GM21717 (cell line): Measurements from ENCODE around the gene NME7.
A peak's percentile ranks its signal among the peaks of the same experiment; 100 is the strongest.
"Not testable (repeated sequence)": the region's sequence is repeated elsewhere in the genome, so short reads cannot be mapped to it uniquely, and the experiment has no call there.

ENCODE experiments used
- ATAC-seq: cut with Tn5 transposase; IDR thresholded peaks from one replicate; pipeline ENCODE4 v1.9.1; 2021; ENCODE audit warnings: mild to moderate bottlenecking, moderate library complexity; ENCODE audit not compliant: unreplicated experiment

NME7 gene

DNA sequence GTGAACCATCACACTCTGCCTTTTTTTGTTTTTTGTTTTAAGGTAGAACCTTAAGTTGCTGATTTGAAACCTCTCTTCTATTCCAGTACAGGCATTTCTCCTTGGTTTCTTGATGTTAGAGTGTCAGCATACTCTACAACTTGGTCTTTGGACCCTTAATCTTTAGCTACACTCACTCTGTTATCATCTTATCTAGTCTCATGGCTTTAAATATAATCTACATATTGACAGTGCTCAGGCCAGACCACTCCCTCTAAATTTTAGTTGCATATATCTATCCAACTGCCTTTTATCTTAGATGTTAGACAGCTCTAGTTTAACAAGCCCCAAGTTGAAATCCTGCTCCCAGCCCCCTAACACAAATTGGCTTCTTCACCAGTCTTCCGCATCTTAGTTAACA, 22.1 kb downstream of the NME7 start:
- no peak for ATAC-seq

GRCh38 chr1:169342096-169342495, 25.5 kb downstream of the NME7 start:
- ATAC-seq = not testable (repeated sequence)

DNA sequence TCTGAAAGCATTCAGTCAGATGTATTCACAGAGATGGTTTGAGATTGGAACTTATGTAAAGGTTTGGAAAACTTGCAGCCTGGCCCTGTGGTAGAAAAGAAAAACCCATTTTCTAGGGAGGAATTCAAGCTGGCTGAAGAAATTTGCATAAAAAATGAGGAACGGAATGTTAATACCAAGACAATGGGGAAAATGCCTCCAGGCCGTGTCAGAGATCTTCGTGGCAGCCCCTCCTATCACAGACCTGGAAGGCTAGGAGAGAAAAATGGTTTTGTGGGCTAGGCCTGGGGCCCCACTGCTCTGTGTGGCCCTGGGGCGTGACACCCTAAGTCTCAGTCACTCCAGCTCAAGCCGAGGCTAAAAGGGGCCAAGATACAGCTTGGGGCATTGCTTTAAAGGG, 26.7 kb downstream of the NME7 start:
- no peak for ATAC-seq

DNA sequence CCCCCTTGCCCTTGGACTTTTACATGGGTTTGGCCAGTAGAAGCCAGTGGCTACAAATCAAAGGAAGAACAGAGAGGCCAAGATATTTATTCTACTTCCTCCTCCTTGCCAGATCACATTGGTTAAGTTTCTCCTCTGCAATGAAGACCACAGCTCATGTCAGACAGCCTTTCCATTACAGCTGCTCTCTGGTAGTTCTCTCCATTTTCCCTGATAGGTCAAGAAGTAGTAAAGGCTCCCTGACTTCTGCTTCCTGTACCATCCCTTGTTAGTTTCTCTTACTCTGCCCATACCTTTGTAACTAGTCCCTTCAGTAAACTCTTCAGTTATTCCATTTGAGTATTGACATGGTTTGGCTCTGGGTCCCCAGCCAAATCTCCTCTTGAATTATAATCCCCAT, 27.8 kb downstream of the NME7 start:
- no peak for ATAC-seq

- no peak for ATAC-seq
Observed at GRCh38 chr1:169338617-169339016, 29.0 kb downstream of the NME7 start.

DNA sequence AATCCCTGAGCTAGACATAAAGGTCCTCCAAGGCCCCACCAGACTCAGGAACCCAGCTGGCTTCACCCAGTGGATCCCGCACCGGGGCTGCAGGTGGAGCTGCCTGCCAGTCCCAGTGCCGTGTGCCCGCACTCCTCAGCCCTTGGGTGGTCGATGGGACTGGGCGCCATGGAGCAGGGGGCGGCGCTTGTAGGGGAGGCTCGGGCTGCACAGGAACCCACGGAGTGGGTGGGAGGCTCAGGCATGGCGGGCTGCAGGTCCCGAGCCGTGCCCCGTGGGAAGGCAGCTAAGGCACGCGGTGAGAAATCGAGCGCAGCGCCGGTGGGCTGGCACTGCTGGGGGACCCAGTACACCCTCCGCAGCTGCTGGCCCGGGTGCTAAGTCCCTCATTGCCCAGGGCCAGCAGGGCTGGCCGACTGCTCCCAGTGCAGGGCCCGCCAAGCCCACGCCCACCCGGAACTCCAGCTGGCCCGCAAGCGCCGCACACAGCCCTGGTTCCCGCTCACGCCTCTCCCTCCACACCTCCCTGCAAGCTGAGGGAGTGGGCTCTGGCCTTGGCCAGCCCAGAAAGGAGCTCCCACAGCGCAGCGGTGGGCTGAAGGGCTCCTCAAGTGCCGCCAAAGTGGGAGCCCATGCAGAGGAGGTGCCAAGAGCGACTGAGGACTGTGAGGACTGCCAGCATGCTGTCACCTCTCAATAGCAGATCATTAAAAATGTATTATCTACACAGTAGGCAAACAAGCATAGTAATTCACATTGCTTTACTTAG, 30.5 kb downstream of the NME7 start:
- ATAC-seq = not testable (repeated sequence)

DNA sequence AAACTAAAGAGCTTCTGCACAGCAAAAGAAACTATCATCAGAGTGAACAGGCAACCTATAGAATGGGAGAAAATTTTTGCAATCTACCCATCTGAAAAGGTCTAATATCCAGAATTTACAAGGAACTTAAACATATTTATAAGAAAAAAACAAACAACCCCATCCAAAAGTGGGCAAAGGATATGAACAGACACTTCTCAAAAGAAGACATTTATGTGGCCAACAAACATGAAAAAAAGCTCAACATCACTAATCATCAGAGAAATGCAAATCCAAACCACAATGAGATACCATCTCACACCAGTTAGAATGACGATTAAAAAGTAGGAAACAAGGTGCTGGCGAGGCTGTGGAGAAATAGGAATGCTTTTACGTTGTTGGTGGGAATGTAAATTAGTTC, 32.9 kb downstream of the NME7 start:
- not testable (repeated sequence) for ATAC-seq

DNA sequence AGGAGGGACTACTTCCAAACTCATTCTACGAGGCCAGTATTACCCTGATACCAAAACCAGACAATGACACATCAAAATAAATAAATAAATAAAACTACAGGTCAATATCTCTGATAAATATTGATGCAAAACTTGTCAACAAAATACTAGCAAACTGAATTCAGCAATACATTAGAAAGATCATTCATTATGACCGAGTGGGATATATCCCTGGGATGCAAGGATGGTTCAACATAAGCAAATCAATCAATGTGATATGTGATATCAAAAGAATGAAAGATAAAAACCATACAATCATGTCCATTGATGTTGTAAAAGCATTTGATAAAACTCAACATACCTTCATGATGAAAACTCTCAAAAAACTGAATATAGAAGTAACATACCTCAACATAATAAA, 36.7 kb downstream of the NME7 start:
- no peak for ATAC-seq

DNA sequence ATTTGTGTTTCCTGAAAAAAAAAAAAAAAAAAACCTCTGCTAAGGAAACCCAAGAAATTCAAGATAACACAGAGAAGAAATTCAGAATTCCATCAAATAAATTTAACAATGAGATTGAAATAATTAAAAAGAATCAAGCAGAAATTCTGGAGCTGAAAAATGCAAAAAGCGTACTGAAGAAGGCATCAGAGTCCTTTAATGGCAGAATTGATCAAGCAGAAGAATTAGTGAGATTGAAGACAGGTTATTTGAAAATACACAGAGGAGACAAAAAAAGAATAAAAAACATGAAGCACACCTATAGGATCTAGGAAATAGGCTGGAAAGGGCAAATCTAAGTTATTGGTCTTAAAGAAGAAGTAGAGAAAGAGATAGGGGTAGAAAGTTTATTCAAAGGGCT, 38.2 kb downstream of the NME7 start:
- ATAC-seq = no peak

- no peak for ATAC-seq
Observed at GRCh38 chr1:169327875-169328274, 39.7 kb downstream of the NME7 start.

GRCh38 chr1:169326956-169327268, 40.7 kb downstream of the NME7 start:
- ATAC-seq = peak; percentile 92

- ATAC-seq = peak; percentile 27
Observed at GRCh38 chr1:169326261-169326955, 41.2 kb downstream of the NME7 start.

DNA sequence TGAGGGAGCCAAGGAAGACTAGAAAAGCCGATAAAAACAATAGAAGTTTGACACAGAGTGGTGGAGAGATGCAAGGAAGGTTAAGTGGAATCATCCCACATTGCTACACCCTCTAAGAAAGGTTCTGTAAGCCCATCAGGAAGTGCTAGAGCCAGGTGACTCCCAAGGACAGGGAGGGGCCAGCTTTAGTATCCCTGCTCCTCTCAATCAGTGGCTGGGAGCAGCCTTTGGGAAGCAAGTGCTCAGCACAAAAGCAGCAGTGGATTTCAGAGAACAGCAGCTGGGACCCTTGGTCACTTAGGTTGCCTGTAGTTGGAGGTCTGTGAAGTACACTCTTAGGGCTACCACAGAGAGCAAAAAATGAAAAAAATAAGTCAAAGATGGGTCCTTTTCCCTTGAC, 42.5 kb downstream of the NME7 start:
- no peak for ATAC-seq

DNA sequence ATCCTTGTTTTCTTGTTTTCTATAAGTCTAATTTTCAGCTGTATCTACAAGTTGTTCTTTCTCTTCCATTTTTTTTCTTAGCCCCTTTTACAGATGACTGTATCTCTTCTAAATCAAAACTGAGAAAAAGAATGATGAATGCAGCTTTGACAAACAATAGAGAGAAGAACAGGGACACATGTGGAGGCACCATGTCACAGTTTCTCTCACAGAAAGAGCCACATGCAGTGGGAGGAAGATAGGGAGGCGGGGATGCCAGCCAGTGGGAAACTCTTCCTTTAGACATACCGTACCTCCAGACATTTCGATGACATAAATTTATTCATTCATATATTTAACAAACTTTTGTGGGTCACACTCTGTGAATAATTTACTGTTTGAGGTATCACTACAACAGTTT, 45.5 kb downstream of the NME7 start:
- ATAC-seq = no peak

- no peak for ATAC-seq
Observed at GRCh38 chr1:169321539-169321938, 46.1 kb downstream of the NME7 start.

DNA sequence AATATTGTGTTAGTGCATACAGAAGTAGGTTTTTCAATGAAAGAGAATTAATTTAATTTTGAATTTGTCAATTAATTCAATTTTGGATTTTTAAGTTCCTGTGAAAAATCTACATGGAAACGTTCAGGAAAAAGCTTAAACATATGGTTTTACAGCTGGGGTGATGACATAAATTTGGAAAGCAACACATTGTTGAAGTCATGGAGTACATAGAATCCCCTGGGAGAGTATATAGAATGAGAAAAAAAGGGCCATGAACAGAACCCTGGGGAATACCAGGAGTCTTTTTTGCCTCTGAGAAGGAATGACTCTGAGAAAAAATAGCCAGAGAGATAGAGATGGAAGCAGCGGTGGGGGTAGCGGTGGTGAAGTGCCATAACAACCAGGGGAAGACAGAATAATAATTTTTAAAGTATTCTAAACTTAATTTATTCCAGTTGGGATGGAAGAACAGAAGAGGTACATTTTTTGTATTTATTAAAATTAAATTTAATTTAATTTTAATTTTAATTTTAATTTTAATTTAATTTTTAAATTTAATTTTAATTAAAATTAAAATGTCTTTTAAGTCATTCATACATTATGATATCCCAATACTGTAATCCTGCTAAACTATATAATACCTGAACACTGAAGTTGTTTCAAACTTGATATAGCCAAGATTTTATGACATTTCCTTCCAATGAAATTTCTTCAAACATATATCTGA, 48.9 kb downstream of the NME7 start:
- no peak for ATAC-seq

DNA sequence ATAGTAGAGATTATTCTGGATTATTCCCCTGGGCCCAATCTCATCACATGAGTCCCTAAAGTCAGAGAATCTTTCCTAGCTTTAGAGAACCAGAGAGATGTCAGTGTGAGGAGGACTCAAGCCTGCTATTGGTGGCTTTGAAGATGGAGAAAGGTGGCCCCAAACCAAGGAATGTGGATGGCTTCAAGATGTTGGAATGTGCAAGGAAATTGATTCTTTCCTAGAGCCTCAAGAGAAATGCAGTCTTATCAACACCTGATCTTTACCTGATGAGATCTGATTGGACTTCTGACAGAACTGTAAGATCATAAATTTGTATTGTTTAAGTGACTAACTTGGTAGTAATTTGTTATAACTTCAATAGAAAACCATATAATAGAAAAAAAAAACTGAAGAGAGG, 51.0 kb downstream of the NME7 start:
- no peak for ATAC-seq

GRCh38 chr1:169312084-169312954, 55.3 kb downstream of the NME7 start:
- no peak for ATAC-seq

DNA sequence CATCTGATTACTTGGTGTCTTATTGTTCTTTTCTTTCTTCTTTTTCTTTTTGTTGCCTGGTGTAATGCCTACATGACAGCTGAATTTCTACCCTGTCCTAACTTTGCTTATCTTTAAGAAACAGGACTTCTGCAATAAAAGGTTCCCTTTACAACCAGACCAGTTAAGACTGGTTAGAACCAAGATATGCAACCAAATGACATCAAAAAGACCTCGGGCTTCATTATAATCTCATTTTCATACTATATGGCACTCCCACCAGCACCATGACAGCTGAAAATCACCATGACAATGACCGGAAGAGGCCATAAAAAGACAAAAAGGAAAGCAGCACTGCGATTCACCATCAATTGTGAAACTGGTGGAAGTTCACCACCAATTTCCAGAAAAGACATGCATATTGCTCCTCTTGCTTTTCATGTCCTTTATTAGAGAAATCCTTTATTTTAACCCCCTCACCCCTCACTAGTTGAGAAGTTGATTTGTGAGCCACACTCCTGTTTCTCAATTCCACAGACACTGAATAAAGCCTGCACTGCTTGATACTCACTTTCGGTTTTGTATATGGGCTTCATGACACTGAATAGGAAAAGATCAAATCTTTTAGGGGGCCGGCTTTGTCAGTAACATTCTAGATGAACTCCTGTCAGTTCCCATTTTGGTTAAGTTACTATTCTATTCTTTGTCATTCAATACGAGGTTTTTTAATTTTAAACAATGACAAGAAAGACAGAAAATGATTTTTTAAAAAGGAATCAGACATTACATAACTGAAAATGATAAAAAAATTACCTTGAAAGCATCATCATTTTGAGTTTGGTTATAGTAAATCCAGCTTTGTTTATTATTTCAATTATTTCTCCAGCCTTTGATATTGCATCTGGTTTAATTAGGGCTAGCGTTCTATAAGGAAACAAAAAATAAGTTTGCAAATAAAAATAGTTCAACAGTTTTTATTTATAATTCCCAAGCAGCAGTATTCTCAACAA, 58.1 kb downstream of the NME7 start:
- ATAC-seq = peak; percentile 58
